Ishikawa (cell line): Measurements from ENCODE around the gene LNPEP.
A peak's percentile ranks its signal among the peaks of the same experiment; 100 is the strongest.

ENCODE experiments used
- CEBPB ChIP-seq: IDR thresholded peaks from 2 replicates; pipeline ENCODE4 v1.6.1; 2012
- CREB1 ChIP-seq: IDR thresholded peaks from 2 replicates; pipeline ENCODE4 v1.6.1; 2012; ENCODE audit warnings: low read depth
- EGR1 ChIP-seq: IDR thresholded peaks from 2 replicates; pipeline ENCODE4 v1.6.1; 2012
- EP300 ChIP-seq: IDR thresholded peaks from 2 replicates; pipeline ENCODE4 v1.6.1; 2012; ENCODE audit warnings: borderline replicate concordance
- FOXM1 ChIP-seq: IDR thresholded peaks from 2 replicates; pipeline ENCODE4 v1.6.1; 2012; ENCODE audit warnings: low read depth, borderline replicate concordance
- NFIC ChIP-seq: IDR thresholded peaks from 2 replicates; pipeline ENCODE4 v1.6.1; 2012
- RAD21 ChIP-seq: IDR thresholded peaks from 2 replicates; pipeline ENCODE4 v1.6.1; 2012; ENCODE audit warnings: low read depth
- TAF1 ChIP-seq: IDR thresholded peaks from 2 replicates; pipeline ENCODE4 v1.6.1; 2012; ENCODE audit warnings: low read depth, mild to moderate bottlenecking
- TCF12 ChIP-seq: IDR thresholded peaks from 2 replicates; pipeline ENCODE4 v1.6.1; 2012; ENCODE audit warnings: low read depth
- TEAD4 ChIP-seq: IDR thresholded peaks from 2 replicates; pipeline ENCODE4 v1.6.1; 2012
- YY1 ChIP-seq: IDR thresholded peaks from 2 replicates; pipeline ENCODE4 v1.6.1; 2012; ENCODE audit warnings: low read depth
- ZBTB7A ChIP-seq: IDR thresholded peaks from 2 replicates; pipeline ENCODE4 v1.6.1; 2012; ENCODE audit warnings: low read depth
- TF ChIP-seq, protein P1 (sequence below): IDR thresholded peaks from 2 replicates; pipeline ENCODE4 v1.6.1; 2012; ENCODE audit warnings: low read depth, mild to moderate bottlenecking
- TF ChIP-seq, protein P2 (sequence below): IDR thresholded peaks from 2 replicates; pipeline ENCODE4 v1.6.1; 2012
- TF ChIP-seq, protein P3 (sequence below): IDR thresholded peaks from 2 replicates; pipeline ENCODE4 v1.6.1; 2012

LNPEP gene

DNA sequence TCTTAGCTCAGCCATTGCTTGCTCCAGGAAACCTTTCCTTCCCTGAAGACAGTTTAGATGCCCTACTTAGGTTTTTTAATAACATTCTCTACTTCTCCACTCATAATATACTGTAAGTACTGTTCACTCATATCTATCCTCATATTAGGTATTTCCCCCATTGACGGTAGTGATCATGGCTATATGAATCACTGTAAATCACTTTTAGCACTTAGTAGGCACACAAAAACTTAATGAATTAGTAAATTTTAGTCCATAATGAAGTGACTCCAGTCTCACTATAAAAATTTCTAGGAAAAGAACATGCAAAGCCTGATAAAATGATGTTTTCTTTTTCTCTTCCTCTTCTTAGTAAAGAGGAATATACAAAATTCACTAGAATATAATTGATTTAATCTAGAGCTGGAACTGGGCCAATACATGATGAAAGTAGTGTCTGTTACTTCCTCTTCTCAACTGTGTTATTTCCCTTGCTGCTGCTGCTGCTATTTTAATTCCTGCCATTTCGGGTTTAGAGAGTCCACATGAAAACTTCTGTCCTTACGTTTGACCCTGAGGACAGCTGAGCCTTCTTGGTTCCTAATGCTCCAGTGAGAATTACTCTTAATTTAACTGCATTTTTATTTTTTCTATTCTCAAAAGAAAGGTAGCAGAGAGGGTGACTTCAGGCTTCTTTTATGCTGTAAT, 73.5 kb downstream of the LNPEP start:
- no peak for TF ChIP-seq CREB1
- no peak for TF ChIP-seq TAF1
- no peak for TF ChIP-seq TCF12
- no peak for TF ChIP-seq ZBTB7A
- TF ChIP-seq EP300 = no peak
- TF ChIP-seq CEBPB = no peak
- no peak for TF ChIP-seq FOXM1
- TF ChIP-seq NFIC = no peak
- TF ChIP-seq, protein P1, sequence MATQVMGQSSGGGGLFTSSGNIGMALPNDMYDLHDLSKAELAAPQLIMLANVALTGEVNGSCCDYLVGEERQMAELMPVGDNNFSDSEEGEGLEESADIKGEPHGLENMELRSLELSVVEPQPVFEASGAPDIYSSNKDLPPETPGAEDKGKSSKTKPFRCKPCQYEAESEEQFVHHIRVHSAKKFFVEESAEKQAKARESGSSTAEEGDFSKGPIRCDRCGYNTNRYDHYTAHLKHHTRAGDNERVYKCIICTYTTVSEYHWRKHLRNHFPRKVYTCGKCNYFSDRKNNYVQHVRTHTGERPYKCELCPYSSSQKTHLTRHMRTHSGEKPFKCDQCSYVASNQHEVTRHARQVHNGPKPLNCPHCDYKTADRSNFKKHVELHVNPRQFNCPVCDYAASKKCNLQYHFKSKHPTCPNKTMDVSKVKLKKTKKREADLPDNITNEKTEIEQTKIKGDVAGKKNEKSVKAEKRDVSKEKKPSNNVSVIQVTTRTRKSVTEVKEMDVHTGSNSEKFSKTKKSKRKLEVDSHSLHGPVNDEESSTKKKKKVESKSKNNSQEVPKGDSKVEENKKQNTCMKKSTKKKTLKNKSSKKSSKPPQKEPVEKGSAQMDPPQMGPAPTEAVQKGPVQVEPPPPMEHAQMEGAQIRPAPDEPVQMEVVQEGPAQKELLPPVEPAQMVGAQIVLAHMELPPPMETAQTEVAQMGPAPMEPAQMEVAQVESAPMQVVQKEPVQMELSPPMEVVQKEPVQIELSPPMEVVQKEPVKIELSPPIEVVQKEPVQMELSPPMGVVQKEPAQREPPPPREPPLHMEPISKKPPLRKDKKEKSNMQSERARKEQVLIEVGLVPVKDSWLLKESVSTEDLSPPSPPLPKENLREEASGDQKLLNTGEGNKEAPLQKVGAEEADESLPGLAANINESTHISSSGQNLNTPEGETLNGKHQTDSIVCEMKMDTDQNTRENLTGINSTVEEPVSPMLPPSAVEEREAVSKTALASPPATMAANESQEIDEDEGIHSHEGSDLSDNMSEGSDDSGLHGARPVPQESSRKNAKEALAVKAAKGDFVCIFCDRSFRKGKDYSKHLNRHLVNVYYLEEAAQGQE = no peak
- TF ChIP-seq EGR1 = no peak
- TF ChIP-seq, protein P2, sequence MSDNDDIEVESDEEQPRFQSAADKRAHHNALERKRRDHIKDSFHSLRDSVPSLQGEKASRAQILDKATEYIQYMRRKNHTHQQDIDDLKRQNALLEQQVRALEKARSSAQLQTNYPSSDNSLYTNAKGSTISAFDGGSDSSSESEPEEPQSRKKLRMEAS = no peak

DNA sequence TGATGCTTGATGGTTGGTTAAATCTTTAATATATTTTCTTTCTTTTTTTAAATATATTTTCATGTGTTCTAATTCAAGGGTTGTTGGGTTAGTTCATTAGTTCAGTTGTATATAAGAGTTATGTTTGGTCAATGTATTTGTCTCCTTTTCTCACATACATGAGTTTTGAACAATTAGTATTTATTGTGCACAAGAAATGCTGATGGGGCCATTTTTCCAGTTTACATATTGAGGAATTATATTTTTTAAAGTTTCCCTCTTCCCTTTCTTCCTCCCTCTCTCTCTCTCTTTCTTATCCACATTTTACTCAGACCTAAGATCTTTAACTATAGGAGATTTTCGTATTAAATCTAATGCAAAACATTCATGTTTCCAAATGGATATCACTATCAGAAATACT, 74.0 kb downstream of the LNPEP start:
- no peak for TF ChIP-seq CREB1

DNA sequence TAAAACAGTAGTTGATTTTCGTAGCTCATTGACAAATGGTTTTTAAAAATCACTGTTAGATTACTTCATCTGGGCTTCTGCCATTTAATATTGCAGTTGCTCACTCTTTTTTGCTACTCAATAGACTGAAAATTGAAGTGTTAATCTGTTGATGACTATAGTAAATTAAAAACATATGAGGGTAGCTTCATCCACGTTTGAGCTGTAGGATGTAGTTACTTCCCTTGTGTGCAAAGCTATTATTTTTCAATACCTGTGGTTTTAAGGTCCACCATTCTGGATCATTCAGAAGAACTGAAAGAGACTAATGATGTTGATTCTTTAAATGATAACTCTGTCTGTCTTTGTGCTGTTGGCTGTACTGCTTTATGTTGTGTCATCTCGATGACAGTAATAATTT, 74.7 kb downstream of the LNPEP start:
- TF ChIP-seq RAD21 = no peak
- no peak for TF ChIP-seq FOXM1
- no peak for TF ChIP-seq TEAD4
- TF ChIP-seq, protein P1 = no peak
- TF ChIP-seq, protein P2 = no peak
- no peak for TF ChIP-seq EP300
- no peak for TF ChIP-seq NFIC
- no peak for TF ChIP-seq YY1
- no peak for TF ChIP-seq EGR1
- no peak for TF ChIP-seq ZBTB7A
- TF ChIP-seq TAF1 = no peak
- TF ChIP-seq CEBPB = no peak
- TF ChIP-seq TCF12 = no peak
- TF ChIP-seq, protein P3, sequence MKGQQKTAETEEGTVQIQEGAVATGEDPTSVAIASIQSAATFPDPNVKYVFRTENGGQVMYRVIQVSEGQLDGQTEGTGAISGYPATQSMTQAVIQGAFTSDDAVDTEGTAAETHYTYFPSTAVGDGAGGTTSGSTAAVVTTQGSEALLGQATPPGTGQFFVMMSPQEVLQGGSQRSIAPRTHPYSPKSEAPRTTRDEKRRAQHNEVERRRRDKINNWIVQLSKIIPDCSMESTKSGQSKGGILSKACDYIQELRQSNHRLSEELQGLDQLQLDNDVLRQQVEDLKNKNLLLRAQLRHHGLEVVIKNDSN = no peak
- TF ChIP-seq CREB1 = no peak

DNA sequence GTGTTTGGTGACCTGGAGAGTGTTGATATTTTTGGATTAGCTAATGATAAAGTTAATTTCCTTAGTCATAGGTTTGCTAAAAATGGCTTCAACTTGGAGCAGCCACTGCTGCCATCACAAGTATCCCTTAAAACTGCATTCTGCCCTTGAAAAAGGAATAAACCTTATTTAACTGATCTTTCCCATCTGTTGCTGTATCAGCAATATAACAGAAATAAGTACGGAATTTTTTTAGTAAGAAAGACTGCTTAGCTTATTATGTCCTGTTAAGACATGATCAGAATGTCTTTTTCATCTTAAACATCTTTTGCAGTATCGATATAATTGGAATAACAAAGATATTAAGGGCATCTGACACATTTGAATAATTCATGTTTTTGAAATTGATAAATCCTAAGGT, 75.7 kb downstream of the LNPEP start:
- TF ChIP-seq CEBPB = no peak
- no peak for TF ChIP-seq TCF12

DNA sequence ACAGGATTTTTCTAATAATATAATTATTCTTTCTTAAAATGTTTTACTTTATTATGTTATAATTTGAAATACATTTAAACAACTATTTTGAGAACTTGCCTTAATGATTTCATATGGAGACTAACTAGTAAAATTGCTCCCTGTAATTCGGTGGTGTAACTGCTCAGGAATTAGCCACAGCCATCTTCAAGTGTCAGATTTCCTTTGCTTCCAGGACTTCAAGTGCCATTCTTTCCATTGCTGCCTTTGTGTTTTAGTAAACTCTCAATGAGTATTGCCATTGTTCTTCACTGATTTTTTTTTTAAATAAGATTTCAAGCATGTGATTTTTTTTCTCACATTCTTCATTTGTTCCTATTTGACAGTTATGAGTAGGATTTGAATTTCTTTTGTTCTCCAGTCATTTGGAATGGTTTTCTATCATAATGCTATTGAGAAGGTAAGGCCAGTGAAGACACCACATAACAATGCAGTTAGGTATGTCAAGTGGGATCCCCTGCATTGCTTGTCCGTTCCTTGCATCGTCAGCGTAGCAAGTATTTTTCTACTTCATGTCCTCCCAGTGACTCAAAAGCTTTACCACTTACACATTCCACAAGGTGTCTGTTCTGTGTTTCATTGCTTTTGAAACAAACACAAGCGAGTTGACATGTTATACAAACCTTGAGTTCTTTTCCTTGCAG, 83.7 kb downstream of the LNPEP start:
- TF ChIP-seq RAD21 (no peak), TEAD4 (peak; percentile 88), EGR1 (no peak), EP300 (peak; percentile 86), NFIC (peak; percentile 28; the same call in 1 of the 2 replicates), TCF12 (peak; percentile 79), ZBTB7A (no peak), CREB1 (no peak), TAF1 (no peak), FOXM1 (peak; percentile 77), CEBPB (no peak), YY1 (no peak)
- TF ChIP-seq, protein P3 = no peak
- TF ChIP-seq, protein P1 = no peak
- TF ChIP-seq, protein P2 = no peak
